Skin epidermis (tissue), 12 donors: ENCODE data around the gene CDH15.

Experiments used
- H3K27ac ChIP-seq, 21 experiments: fragments of 200-600 bp; sonication (generic) in 11 of 21; one replicate each; pipeline ENCODE4 v1.5.0; 2020; ENCODE audit warnings: mild to moderate bottlenecking in 3 of 21, inconsistent platforms in 2 of 21, moderate library complexity in 2 of 21
- H3K4me3 ChIP-seq, 7 experiments: fragments of 200-600 bp; sonication (generic) in 2 of 7; one replicate each; pipeline ENCODE4 v1.5.0; 2020; ENCODE audit warnings: inconsistent platforms in 2 of 7, mild to moderate bottlenecking in 2 of 7, moderate library complexity in 1 of 7

CDH15 gene

DNA sequence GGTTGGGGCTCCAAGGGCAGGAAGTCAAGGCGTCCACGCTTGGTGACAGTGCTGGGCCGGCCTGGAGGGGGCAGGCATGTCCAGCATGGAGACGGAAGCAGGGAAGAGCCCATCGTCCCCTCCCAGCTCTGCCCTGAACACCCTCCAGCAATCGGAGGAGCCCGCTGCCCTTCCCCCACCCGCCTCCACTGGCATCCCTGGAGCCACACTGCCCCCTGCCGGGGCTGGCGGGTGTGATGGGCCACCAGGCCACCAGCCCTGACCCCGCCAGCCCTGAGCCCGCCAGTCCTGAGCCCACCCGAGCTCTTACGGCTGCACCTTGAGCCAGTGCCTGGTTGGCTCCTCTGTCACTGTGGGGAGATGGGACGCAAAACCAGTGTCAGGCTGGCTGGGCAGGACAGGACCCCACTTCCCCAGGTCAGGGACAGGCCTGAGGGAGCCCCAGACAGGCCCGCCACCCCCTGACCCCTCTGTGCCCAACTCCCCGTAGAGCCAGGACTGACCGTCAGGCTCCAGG is 4.1 kb upstream of the CDH15 start:
- H3K27ac ChIP-seq = no peak overlapping the region
- no peak overlapping the region for H3K4me3 ChIP-seq

DNA sequence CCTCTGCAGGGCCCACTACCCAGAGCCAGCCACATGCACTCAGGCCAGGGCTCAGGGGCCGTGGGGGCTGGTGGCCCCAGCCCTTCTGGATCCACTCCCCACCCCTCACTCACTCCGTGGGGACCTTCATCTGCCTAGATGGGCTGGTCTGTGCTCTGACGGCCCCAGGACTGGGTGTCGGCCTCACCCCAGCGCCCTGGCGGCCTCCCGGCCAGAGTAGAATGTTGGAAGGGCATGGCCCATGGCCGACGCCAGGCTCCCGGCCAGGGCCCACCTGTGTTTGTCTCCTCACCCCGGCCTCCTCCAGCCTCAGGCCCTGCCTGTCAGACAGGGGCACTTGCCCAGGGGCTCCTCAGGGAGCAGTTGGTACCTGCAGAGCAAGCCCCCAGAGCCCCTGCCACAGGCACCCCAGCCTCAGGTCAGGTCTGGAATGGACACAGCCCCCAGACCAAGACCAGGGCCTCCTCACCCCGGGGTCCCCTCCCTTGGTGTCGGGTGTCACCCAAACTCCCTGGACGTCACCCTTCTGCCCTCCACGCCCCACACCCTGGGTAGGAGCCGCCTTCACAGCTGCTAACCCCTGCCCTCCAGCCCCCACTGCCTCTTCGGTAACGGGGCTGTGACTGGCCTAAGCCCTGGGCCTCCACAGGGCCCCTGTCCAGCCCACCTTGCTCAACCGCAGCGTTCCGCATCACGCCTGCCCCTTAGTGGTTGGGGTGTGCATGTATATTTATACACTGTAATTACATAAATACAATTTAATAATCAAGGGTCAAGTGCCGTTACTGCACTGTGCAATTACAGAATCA is 3.0 kb upstream of the CDH15 start:
- H3K27ac ChIP-seq = no peak overlapping the region
- H3K4me3 ChIP-seq = no peak overlapping the region

DNA sequence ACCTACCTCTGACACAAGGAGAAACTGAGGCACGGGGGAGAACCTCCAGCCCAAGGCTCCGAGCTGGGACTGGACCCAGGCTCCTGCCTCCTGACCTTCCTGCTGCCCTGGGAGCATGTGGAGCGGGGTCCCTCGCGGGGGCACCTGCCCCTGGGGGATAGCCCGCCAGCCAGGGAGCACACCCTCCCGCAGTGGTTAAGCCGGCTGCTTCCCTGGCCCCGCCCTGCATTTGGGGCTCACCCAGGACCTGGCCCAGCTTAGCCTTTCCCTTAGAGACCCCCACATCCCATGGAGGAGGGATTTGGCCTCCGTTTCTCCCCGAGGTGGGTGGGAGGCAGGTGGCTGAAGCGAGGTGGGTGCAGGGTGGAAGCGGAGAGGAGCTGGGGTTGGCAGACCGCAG is 1.8 kb upstream of the CDH15 start:
- H3K27ac ChIP-seq = no peak overlapping the region

DNA sequence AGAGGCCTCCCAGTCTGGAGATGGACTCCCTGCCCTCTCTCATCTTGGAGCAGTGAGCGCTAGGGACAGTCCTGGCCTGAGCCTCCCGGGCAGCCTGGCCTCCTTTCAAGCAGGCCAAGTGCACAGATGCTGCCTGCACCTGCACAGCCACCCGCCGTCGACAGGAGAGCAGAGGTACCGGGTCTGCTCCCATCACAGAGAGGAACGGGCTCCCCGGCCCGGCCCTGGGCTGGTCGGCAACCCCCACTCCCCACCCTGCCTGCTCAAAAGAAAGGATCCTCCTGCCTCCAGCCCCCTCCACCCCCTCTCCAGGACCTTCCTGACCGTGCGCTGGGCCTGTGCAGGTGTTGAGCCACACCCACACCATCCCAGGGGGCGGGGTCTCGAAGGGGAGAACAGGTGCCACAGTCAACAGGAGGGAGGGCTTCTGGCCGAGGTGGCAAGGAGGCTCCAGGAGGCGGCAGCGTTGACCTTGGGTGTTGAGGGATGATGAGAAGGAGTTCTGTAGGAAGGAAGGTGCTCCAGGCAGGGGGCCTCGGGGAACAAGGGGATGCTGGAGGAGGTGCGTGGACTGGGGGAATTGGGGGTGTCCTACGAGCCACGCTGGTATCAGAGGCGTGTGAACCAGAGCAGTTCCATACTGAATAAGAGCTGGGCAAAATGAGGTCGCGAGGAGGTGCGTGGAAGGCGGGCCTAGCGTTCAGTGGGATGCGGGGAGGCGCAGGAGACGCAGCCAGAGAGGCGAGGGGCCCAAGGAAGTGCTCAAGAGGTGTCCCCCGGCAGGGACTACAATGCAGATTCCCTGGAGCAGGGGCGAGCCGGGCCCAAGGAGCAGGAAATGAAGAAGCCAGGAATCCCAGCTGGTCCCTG is 967 bp upstream of the CDH15 start:
- Histone ChIP-seq H3K27ac (no peak overlapping the region), H3K4me3 (peak overlapping the region in 5 of 7 experiments; percentile 3 to 18 (median 10))

More for the DNA sequence above, 1.8 kb upstream of the CDH15 start:
- H3K4me3 ChIP-seq = no peak overlapping the region

DNA sequence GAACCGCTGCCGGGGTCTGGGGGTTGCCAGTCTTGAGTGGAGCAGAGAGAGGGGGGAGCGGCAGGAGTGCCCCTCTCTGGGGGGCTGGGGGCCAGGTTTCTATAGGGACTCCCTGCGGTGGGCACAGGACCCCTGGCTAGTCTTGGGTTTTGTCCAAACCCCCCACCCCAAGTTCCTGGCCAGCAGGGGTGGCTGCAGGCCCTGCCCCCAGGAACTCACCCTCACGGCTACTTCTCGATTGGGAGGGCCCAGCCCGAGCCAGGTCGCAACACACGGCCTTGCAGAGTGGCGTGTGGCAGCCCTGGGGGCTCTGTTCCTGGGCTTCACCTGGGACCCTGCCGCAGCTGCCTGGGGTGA is 601 bp downstream of the CDH15 start:
- Histone ChIP-seq H3K27ac (no peak overlapping the region), H3K4me3 (no peak overlapping the region)

DNA sequence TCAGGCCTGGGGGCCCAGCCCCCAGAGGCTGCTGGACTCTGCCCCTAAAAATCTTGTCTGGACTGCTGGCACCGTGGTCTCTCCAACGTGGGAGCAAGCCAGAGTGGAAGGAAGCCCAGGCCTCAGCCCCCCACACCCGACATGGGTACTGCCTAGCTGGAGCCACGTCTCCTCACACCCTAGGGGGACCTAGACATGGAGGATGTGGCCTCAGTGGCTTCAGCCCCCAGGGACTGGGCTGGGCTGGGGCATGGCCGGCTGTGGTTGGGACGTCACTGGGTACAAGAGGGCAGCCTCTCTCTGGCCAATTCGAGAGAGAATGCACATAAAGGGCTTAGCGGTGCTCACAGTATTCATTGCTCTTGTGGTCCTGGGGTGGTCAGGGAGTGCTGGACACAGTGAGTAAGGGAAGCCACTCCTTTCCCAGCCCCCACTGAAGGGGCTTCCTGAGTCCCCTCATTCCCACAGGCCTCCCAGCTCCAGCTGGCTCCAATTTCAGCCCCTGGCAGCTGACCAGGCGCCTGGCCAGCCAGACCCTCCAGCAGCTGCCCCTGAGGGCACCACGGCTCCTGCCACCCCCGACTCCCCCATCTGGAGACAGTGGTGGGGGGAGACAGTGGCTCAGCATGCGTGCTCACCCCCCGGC is 1.1 kb downstream of the CDH15 start:
- Histone ChIP-seq H3K4me3 (no peak overlapping the region), H3K27ac (no peak overlapping the region)

DNA sequence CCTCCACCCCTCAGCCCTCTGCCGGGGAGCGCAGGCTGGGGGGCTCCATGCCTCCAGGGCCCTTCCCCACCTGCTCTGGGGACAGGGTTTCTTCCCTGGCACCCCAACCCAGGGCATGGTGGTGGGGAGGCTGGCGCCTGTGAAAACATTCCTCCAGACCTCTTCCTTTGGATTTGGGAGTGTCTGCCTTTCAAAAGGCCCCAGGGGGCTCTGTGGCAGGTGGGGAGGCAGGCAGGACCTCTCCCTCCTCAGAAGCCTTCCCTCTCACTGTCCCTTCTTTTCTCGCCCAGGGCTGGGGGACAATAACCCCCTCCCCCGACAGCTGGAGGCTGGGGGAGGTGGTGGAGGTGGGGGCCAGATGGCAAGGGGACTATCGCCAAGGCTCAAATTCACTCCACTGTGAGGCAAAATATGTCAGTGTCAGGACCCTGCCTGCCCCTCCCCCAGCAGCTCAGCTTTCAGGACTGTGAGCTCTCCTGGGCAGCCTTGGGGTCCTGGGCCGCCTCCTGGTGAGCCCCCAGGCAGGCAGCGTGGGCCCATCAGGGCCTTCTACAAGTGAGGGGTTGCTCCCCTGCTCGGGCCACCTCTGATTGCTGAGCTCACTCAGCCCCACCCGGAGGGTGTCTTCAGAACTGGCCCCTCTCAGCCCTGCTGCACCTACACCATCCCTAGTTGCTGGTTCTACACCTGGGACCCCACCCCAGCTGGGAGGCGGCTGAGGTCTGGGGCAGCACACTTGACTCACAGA is 1.8 kb downstream of the CDH15 start:
- H3K4me3 ChIP-seq = no peak overlapping the region
- no peak overlapping the region for H3K27ac ChIP-seq

DNA sequence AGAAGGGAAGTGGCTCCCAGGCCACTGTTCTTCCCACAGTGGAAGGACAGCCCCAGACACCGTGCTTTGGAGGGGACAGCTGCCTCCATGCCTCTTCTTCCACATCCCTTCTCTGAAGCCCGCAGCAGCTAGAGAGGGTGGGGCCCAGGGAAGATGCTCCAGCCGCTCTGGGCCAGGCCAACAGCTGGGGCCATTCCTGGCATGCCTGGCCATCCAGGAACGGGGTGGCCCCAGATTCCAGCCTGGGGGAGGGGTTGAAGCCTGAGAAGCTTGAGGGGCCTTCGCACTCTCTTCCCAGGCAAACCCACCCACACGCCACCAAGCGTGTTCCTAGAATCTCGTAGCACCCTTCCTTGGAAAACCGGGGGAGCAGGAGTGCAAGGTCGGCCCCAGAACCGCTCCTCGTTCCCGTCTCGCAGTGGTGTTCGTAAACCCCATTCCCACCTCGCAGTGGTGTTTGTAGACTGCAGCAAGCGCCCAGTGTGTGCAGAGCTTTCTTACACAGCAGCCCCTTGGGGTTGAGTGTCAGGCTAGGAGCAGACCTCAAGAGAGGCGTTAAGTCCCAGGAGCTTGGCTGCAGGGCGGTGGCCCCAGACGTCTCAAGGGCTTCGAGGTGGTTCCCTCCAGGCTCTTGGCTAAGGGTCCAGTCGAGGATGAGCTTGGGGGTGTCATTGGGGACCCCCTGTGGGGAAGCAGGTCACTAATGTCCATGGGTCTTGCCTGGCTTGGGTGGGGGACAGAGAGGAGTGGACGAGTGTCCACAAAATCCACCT is 2.7 kb downstream of the CDH15 start:
- Histone ChIP-seq H3K27ac (no peak overlapping the region), H3K4me3 (no peak overlapping the region)

DNA sequence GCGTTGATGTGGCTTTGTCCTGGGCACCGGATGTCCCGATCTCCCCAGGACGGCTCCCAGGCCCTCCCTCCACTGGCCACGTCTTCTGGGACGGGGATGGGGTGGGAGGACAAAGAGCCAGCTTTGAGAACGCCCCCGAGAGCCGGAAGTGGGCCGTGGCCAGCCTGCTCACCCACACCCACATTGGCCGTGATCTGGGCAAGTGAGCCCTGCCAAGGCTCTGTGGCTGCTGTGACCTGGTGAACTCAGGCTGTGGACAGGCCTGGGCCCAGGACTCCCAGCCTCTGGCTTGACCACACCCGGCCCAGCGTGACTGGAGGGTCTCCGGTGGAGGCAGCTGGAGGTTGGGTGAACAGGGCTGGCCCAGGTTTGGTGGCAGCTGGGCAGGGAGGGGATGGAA is 3.3 kb downstream of the CDH15 start:
- Histone ChIP-seq H3K4me3 (no peak overlapping the region), H3K27ac (no peak overlapping the region)

DNA sequence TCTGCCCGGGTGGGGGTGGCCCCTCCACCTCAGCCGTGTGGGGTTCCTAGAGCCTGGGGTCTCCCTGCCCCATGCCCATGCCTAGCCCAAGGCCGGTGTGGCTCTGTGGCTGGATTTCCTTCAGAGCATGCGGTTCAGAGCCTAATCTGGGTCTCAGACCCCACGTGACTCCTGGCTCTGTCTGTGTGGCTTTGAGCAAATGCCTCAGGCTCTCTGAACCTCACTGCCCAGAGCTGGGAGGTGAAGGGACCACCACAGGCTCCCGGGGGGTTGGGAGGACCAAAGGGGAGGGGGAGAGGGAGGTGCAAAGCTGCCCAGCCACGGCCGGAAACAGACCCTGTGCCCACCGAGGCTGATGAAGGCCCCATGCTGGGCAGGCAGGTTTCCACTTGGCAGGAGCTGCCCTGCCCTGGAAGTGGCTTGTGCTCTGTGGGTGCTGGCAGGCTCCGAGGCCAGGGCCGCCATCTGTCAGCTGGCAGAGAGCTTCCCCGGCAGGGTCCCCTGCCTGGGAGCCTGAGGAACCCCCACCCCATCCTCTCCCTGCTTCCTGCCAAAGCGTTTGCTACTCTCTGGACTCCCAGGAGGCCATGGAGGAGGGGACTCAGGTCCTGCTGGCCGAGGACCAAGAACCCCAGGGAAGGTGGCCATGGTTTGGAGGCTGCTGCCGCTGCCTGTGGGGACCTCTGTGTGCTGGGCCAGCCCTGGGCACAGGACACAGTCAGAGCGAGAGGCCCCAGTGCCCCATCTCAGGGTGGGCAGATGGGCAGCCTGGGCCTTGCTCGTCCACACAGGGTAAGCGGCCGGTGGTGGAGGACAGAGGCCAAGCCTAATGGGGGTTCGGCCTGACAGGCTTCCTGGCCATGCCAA is 4.0 kb downstream of the CDH15 start:
- H3K4me3 ChIP-seq = no peak overlapping the region
- no peak overlapping the region for H3K27ac ChIP-seq

DNA sequence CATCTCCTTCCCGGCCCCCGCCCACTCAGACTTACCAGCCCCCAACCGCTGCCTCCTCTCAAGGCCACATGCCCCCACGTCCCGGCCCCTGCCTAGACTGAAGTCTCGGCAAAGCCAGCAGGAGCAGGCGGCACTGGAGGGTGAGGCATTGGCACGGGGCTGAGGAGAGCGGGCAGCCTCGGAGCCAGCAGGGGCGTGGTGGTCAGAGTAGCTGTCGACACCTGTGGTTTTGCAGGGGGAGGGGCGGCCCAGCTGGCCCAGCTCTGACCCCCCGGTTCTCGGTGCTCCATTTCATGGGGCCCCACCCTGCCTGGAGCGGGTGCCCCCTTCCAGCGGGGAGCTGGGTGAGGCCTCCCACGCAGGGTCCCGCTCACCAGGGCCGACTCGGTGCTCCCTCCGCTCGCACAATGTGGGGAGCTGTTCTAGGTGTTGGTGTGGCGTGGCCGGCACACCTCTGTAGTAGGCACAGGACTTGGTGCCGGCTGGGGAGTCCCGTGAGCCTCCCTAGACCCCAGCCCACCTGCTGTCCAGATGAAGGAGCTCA is 4.7 kb downstream of the CDH15 start:
- H3K4me3 ChIP-seq = no peak overlapping the region
- no peak overlapping the region for H3K27ac ChIP-seq

DNA sequence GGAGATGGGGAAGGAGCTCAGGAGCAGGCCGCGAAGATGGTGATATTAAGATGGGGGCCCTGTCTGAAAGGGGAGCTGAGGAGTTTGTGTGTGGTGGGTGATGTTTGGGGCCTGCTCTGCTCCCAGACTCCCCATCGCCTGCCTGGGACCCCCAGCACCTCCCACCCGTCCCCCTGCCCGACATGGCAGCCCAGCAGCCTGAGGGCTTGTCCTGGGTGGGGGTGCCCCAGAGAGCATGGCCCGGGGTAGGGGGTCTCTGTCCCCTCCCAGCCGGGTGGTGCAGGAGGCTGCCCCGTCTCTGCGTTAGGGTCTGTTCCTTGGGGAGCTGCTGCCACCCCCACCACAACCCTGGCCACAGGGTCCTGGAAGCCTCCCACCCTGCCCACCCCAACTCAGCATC is 5.2 kb downstream of the CDH15 start:
- no peak overlapping the region for H3K27ac ChIP-seq
- no peak overlapping the region for H3K4me3 ChIP-seq

DNA sequence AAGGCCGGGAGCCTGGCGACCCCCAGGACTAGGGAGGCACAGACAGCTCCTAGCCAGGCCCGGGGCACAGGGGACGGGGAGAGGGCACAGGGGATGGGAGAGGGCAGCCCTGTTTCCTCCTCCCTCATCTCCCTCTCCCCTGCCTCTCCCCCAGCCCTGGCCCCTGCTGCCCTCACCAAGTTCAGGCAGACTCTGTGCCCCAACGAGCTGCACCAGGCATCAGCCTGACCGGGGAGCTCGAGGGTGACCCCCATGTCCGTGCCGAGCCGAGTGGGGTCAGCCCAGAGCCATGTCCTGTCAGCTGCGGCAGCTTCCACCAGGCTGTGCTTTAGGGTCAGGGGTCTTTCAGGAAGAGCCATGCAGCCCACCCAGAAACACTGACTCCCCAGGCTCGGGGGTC is 6.0 kb downstream of the CDH15 start:
- Histone ChIP-seq H3K4me3 (no peak overlapping the region), H3K27ac (no peak overlapping the region)

DNA sequence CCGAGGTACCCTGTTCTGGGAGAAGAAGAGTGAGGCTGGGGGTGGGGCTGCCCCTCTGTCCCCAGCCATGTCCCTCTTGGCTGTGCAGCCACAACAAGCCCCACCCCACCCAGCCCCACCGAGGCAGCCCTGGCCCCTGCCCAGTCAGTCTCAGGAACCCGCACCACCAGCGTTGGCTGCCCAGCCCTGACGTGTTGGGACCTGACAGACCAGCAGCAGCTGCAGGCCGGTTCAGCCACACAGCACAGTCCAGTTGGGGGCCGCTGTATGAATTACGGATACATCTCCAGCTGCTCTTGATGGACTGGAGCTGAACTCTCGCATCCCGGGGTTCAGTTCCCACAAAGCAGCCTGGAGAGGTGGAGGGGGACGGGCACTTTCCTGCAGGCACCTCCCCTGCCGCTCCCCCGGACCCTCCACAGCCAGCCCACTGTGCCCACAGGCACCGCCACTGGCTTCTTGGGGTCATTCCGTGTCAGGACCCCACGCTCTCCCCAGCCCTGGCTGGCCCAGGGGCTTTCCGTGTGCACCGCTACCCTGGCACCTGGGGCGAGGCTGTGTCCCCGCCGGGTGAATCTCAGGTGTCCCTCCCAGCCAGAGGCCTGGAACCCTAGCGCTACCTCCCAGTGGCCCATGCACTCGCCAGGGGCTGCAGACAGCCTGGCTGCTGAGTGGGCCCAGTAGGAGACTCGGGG is 7.1 kb downstream of the CDH15 start:
- H3K27ac ChIP-seq = no peak overlapping the region
- H3K4me3 ChIP-seq = no peak overlapping the region

DNA sequence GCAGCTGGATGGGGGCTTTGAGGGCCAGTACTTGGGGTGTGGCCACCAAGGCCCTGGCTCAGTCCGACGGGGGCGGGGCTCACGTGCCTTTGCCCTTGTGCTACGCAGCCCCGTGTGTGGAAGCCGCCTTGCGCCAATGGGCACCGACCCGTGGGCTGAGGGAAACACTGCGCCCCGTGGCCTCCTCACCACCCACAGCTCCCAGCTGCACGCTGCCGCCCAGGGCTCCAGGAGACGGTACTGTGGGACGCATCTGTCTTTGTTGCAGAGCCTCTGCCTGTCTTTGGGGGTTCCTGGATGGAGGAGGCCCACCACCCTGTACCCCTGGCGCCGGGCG is 7.6 kb downstream of the CDH15 start:
- H3K27ac ChIP-seq = no peak overlapping the region
- H3K4me3 ChIP-seq = no peak overlapping the region

DNA sequence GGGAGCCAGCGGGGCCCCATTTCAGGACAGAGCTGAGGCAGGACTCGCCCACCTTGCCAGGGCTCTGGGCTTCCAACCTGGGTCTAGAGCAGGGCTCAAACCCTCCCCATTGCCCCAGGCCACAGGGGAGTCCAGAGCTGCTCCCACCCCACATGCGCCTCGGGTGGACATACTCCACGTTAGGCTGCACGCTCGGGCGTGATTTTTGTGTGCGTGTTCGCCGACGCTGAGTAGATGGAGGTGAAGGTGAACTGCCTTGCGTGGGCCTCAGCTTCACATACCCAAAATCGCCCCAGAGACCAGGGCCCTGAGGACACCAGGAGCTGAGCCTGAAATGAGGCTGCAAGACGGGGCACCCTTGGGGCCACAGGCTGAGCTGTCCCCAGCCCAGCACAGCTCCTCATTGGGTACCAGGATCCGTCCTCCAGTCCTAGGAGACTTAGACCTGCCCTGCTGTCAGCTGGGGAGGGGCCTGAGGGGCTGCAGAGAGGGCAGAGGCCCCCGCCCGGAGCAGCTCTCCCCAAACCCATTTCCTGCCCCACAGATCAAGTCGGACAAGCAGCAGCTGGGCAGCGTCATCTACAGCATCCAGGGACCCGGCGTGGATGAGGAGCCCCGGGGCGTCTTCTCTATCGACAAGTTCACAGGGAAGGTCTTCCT is 8.2 kb downstream of the CDH15 start:
- Histone ChIP-seq H3K27ac (no peak overlapping the region), H3K4me3 (no peak overlapping the region)

DNA sequence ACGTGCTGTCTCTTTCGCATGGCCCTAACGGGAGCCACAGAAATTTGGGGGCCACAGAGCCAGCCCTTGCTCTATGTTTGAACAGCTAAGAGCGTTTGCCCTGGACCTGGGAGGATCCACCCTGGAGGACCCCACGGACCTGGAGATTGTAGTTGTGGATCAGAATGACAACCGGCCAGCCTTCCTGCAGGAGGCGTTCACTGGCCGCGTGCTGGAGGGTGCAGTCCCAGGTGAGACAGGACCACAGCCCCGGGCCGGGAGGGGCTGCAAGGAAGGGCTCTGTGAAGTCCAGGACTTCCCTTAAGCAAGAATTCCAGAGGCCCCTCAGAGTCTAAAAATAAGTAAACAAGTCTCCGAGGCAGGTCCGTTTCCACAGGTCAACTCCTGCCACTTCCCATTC is 11.9 kb downstream of the CDH15 start:
- Histone ChIP-seq H3K4me3 (no peak overlapping the region), H3K27ac (no peak overlapping the region)
